ENCODE data around the gene TRPV4.

Gene TRPV4

DNA sequence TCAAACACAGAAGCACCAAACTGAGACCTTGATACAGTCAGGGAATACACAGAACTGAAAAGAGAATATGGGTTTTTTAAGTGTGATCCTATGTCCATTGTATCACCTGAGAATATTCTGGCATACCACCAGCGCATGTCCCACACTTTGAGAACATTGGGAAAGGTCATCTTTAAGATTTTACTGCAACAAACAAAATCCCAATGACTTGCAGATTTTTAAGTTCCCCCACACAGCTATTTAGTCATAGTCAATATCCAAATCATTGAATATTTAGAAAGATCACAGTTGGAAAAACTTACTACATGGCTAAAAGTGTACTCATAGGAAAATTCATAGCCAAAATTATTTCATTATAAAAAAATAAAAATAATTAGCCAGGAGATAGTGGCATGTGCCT, 54.5 kb downstream of the TRPV4 start:
- DNase-seq (ENCODE audit: low read depth in 2 of 2): no peak

DNA sequence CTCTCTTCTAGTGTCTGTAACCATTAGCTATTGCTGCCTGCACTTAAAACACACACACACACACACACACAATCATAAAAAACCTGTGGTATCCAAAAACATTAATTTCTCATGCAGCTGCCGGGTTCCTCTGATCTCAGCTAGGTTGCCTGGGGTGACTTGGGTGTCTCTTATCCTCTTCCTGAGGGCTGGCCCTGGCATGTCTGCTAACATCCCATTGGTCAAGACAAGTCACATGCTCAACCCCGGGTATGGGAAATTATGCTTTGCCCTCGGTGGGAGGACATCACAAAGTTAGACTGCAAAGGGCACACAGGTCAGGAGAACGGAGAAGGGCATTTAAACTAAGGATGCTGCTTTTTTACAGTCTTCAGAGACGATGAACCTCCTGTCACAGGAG, 55.7 kb downstream of the TRPV4 start:
- DNase-seq (ENCODE audit: low read depth in 2 of 2): peak in 1 of 2 donors; percentile 18

DNA sequence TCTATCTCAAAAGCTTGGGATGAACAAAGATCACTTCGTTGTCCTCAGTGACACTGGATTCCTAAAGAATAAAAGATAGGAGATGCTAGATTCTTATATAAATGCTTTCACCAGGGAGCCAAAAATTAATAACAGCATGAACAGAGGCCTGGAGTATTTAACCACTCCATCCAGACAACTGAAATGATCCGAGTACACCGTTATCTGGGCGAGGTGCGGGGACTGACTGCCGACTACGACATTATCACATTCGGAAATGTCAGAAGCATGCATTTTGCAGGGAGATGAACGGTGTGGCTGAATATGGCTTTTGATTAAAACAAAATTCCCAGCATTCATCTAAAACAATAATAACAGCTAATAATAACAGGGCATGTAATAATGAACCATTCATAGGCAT, 56.6 kb downstream of the TRPV4 start:
- no peak for DNase-seq (ENCODE audit: low read depth in 2 of 2)

DNA sequence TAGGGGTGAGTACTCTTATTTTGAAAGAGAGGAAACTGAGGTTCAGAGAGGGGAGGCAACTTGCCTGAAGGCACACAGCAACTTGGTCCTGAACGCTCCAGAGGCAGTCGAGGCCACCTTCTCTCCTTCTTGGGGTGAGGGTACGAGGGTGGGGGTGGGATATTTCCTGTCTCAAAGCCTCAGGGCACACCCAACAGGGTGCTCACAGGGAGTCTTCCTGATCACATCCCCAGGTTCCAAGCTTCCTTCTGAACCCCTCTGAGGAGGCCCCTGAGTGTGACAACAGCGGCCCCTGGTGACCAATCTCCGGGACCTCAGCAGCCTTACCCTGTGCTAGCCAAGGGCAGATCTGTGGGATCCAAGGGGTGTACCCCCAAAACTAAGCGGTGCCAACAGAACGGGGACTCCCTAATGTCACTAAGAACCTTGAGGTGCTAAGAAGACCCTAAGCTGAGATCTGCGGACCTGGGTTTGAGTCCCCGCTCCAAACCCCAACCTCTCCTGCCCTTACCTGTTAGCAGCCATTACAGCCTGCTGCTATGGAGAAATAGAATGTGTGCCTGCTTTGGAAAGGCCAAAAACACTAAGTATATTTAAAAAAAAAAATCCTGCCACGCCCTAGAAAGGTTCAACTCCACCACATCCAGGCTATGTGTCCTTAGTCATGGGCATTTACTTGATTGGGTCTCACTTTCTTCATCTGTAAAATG, 57.9 kb downstream of the TRPV4 start:
- DNase-seq (ENCODE audit: low read depth in 2 of 2): peak; percentile 53 to 63

DNA sequence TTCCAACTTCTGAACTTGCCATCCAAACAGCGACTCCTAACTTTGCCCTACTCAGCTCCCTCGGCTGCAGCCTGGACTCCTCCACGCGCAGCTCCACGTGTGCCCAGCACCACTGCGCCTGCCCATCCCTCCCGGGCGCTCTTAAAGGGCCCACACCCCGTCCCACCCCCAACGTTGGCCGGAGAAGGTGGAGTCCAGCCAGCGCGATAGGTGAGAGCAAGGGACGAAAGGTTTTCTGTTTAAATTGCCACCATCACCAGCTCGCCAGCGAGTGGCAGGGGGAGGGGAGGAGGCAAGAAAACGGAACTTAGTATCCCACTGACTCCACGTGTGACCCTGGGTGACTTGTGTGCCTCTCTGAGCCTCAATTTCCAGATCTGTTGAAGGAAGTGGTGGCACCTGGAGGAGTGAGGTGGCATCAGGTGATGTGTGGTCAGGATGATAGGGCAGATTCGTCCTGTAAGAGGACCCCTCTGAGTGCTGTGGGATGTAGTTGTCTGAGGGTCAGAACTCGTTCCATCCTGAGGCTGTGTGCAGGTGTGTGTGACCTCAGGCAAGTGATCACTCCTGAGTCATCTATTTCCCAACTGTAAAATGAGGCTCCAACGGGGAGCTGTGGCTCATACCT, 59.7 kb downstream of the TRPV4 start:
- no peak for DNase-seq (ENCODE audit: low read depth in 2 of 2)

DNA sequence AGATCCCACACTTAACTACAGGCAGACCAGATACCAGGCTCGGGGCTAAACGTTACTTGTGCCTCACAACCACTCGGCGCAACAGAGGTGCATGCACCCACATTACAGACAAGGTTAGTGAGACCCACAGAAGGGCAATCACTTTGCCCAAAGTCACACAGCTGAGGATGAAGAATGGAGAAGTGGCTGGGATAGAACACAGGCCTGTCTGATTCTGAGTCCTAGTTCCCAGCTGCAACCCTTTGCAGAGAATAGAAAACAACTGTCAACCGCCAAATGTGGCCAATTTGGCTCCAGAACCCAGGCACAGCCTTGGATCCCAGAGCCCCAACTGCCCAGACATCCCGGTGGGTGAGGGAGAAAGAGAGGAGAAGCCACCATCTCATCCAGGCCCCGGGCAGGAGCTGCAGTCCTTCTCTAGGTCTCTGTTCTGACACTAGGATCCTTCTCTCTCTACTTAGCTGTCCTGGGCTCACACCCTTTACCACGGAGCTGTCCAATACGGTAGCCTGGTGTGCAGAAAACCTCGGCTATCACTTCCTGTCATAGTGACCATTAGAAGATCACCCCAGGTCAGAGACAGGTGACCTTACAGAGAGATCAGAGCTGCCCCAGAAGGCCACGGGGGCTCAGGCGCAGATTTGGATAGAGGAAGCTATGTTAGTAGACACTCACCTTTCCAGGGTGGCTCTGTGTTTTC, 60.4 kb downstream of the TRPV4 start:
- DNase-seq (ENCODE audit: low read depth in 2 of 2): no peak

DNA sequence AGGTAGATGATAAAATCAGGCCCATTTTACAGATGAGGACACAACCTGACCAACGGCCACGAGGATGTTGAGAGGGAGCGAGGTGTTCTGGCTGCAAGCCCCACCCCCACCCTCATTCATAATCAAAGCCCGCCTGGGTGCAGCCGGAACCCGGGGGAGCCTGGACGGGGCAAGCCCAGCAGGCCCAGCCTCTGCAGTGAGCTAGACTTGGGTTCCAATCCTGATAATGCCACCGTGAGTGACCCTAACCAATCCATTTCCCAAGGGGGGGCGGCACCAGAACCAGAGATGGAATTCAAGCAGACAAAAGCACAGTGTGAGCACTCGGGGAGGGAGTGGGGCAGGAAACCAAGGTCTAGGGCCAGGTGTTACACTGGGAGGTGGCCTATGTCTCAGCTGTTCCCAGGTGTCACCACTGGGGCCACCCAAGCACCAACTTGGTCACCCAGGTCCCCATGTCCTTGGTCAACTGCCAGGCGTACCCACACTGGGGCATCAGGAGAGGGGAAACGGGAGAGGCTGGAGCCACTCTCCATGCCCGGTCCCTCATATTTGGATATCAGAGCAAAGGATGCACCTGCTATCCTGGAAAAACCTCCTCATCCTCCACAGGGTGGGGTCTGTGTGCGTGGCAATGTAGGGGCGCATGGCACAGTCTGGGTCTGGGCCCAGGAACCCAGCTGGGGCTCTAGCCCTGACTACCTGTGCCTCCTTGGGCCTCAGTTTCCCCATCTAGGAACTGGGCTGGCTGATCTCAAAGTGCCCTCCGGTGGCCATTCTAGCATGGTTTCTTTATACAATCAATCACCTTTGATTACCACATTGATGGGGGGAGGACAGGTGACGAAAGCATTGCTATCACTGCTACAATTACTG, 61.2 kb downstream of the TRPV4 start:
- DNase-seq (ENCODE audit: low read depth in 2 of 2): no peak

DNA sequence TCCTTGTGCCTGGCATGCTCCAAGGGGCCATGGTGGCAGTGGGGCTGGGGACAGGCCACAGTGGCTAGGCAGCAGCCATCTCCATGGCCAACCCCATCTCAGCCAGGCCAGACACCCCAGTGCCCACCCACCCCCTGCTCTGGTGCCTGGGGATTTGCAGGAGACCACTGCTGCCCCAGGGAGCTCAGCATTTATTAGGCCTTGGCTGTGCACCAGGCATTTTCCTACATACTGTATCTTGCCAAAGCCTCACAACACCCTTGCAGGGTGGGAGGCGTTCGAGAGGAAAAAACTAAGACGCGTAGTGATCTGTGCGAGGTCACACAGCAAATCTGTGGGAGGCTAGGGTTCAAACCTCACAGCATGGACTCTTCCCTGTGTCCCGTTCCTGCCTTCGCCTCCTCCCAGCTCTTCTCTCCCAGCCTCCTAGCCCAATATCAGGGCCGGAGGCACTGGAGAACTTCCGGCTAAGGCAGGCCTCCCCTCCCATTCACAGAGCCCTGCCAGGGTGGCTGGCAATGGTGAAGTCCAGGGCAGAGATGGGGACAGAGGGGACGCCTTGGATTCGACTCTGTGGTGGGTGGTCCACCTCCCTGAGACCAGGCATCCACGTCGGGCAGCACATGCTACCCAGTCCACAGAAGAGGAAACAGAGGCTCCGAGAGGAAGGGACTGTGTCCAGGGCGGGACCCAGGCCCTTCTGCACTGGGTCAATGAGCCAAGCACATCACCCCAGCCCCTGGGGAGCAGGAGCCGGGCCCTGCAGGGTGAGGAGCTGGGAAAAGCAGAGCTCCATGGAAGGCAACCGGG, 62.1 kb downstream of the TRPV4 start:
- DNase-seq (ENCODE audit: low read depth in 2 of 2): no peak

DNA sequence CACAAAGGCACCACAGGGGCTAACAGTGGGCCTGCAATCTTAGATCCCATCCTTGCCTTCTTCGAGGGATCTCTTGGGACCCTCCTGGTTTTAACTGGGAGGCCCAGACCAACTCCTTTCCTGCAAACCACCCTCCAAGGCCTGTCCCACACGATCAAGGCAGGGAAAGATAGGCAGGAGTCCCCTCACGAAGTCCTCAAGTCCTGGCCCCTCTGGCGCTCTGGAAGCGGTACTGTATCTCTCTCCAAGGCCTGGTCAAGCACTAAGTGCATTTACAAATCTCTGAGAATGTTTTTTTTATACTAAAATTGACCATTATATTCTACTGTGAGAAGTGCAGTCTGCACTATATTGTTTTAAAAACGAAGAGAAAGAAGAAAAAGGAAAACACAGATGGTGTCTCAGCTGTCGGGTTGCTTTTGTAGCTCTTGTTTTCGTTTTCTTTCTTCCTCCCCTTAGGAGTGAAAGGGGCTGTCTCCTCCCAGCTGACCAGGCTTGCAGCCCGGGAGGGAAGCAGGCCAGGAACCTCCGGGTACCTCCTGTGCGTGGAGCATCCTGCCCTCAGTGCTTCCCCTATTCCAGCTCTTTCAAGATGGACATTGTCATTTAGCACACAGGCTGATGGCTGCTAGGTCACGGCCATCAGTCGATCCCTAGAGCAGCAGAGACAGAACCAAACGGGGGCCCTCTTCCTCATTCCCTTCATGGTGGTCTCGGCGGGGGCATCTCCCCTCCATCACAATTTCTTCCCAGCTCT, 62.9 kb downstream of the TRPV4 start:
- DNase-seq (ENCODE audit: low read depth in 2 of 2): no peak

DNA sequence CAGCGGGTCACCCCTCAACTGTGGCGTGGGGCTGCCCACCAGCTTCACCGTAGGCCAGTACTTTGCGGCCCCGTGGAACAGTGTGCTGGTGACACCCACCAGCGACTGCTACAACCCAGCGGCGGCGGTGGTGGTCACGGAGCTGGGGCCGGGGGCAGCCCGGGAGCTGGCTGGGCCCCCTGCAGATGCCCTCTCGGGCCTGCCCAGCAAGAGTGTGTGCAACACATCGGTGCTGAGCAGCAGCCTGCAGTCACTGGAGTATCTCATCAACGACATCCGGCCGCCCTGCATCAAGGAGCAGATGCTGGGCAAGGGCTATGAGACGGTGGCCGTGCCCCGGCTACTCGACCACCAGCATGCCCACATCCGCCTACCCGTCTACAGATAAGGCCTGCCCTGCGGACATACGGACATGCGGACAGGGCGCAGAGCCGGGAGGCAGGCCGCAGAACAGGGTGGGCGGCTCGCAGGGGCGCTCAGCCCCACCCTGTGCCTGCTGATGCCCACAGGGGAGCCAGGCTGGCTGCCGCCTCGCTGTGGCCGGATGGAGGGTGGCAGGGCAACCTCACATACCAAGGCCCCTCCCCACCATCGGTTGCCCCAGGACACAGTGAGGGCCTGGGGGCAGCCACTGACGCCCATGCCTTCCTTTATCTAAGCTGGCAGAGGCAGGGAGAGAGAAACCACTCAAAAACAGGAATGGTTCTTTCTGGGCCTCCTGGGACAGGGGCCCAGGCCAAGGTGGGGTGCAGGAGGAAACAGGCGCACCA, 64.1 kb downstream of the TRPV4 start:
- no peak for DNase-seq (ENCODE audit: low read depth in 2 of 2)

DNA sequence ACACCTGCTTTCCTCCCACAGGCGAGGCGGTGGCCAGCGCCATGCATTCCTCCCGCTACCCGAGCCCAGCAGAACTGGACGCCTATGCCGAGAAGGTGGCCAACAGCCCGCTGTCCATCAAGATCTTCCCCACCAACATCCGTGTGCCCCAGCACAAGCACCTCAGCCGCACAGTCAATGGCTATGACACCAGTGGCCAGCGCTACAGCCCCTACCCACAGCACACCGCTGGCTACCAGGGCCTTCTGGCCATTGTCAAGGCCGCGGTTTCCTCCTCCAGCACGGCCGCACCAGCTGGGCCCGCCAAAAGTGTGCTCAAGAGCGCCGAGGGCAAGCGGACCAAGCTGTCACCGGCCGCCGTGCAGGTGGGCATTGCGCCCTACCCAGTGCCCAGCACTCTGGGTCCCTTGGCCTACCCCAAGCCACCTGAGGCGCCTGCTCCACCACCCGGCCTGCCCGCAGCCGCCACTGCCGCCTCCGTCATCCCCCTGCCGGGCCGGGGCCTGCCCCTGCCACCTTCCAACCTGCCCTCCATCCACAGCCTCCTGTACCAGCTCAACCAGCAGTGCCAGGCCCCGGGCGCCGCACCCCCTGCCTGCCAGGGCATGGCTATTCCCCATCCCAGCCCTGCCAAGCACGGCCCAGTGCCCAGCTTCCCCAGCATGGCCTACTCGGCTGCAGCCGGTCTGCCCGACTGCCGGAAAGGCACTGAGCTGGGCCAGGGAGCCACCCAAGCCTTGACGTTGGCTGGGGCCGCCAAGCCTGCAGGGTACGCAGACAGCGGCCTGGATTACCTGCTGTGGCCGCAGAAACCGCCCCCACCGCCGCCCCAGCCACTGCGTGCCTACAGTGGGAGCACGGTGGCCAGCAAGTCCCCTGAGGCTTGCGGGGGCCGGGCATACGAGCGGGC, 65.0 kb downstream of the TRPV4 start:
- DNase-seq (ENCODE audit: low read depth in 2 of 2): no peak

DNA sequence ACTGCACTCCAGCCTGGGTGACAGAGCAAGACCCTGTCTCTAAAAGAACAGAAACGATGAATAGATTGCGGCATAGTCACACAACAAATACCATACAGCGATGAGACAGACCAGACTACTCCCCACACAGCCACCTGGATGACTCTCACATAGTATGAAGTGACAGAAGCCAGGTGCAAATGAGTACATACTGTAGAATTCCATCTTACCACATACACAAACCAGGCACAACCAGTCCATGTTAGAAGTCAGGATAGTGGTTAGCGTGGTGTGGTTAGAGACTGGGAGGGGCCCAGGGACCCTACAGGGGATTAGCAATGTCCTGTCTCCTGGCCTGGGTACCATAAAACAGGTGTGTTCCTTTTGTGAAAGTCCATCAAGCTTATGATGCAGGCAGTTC, 65.7 kb downstream of the TRPV4 start:
- DNase-seq (ENCODE audit: low read depth in 2 of 2): no peak

DNA sequence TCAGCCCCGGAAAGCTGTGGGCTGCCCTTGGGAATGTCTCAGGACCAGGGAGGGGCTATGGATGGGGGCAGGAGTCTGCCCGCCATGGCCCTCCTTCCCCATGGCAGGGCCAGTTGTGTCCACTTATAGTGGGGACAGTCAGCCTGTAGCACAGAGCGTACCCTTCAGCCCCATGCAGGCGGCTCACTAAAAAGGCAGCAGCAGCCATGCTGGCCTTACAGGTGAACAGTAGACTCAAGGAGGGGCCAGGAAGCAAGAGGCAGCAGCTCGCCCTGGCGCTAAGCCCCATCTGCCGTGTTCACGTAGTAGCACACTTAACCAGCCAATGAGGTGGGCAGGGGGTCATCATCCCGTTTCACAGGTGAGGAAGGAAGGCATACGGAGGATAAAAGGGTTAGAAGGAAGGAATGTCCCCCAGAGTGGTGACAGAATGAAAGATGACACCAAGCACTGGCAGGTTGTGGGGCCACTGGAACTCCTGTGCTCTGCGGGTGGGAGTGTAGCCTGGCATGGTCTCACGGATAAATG, 66.9 kb downstream of the TRPV4 start:
- no peak for DNase-seq (ENCODE audit: low read depth in 2 of 2)

DNA sequence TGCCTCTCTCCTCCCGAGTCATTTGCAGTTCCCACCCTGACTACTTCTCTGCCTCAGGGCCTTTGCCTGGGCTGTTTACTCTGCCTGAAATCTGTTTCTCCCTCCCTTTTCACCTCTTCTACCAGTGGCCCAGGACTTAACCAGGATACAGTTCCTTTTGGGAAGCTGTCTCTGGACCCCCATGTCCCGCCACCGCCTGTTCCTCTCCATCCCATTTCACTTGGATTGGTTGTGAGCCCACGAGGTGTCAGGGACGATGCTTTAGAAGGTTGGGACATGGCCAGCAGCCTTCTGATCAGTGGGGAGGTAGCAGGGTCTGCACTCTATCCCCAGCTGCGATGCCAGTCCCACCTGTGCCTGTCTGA, 67.8 kb downstream of the TRPV4 start:
- DNase-seq (ENCODE audit: low read depth in 2 of 2): no peak

DNA sequence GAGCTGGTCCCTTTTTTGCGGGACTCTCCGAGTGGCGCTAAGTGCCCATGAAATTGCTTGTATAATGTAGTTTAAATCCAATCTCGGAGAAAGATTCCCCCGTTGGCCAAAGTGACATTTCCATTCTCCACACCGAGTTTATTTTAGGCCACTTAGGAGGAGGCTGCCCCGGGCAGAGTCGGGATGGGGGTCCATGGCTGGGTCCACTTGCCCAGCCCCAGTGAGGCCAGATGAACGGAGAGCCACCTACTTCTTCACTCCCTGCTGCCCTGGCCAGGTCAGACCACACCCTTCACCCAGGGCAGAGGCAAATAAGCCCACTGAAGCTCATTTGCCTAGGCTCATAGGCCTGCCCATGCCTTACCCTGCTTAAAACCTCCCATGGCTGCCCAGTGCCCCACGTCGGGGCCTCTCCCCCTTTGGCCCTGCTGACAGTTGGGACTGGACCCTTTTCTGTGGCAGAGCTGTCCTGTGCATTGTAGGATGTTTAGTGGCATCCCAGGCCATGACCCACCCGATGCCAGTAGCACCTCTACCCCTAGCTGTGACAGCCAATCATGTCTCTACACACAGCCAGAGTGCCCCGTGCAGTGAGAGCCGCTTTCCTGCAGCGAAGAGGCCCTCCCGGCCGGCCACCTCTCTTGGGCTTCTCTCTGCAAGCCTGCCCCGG, 68.3 kb downstream of the TRPV4 start:
- DNase-seq (ENCODE audit: low read depth in 2 of 2): no peak

DNA sequence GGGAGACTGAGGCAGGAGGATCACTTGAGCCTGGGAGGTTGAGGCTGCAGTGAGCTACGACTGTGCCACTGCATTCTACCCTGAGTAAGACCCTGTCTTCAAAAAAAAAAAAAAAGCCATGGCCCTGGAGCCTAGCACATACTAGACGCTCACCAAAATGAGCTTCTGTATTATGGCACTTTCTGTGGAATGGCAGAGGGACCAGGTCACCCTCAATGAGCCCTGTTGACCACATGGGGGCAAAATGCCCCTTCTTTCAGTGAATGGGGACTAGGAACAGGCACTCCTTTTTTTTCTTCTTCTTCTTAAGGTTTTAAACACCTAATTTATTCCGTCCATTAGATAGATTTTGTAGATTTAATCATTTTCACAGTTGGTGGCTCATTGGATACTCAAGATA, 69.1 kb downstream of the TRPV4 start:
- DNase-seq (ENCODE audit: low read depth in 2 of 2): no peak

DNA sequence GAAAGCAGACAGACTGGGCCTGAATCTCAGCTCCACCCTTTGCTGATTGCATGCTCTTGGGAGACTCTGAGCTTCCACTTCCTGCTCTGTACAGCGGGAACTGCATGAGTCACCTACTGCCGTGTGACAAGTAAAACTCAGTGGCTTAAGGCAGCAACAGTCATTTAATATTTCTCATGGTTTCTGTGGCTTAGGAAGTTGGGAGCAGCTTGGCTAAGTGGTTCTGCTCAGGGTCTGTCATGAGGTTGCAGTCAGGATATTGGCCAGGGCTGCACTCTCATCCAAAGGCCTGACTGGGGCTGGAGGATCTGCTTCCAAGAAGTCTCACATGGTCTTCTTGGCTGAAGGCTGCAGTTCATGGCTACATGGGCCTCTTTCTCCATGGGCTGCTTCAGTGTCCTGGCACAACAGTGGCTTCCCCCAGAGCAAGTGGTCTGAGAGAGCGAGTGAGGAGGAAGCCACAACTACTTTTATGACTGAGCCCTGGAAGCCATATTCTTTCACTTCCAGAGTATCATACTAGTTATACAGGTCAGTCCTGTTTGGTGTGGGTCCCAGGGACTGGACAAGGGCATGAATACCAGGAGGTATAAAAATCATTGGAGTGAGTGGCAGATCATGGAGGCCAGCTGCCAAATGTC, 69.9 kb downstream of the TRPV4 start:
- no peak for DNase-seq (ENCODE audit: low read depth in 2 of 2)

Data from stimulated activated CD8-positive, alpha-beta memory T cell treated with anti-CD3 and anti-CD28 coated beads, Interleukin-2, amount 100 ng/mL, for 48 hours (primary cell).